Neural cell (in vitro differentiated cells): Measurements from ENCODE around the gene GSTP1. TPM values are rescaled to one million over a fixed set of nuclear protein-coding genes. Genes with fewer than 3 reads are reported as not detected.

Experiments used
- H2AFZ ChIP-seq: fragments of 200-600, 300-800 bp; sonication (generic), shearing (Covaris generic); 2 replicates; pipeline ENCODE4 v1.6.0; 2014; ENCODE audit warnings: low read depth, mild to moderate bottlenecking, antibody characterized with exemption, low read length, moderate library complexity
- H3F3A ChIP-seq: fragments of 200-600 bp; shearing (Covaris generic); 2 replicates; pipeline ENCODE4 v1.6.1; 2016; ENCODE audit warnings: mild to moderate bottlenecking, moderate library complexity, mixed read lengths, antibody characterized with exemption, low read length; ENCODE audit not compliant: insufficient read depth, poor library complexity, severe bottlenecking
- H3K27ac ChIP-seq: fragments of 200-600, 300-800 bp; sonication (generic), shearing (Covaris generic); 2 replicates; pipeline ENCODE4 v1.5.1; 2014; ENCODE audit warnings: mild to moderate bottlenecking, low read length, moderate library complexity
- H3K27me3 ChIP-seq: fragments of 300-800, 200-600 bp; sonication (generic), shearing (Covaris generic); 2 replicates; pipeline ENCODE4 v1.6.0; 2014; ENCODE audit warnings: mild to moderate bottlenecking, low read depth, low read length, moderate library complexity; ENCODE audit not compliant: insufficient read depth
- H3K36me3 ChIP-seq: fragments of 300-800, 200-600 bp; sonication (generic), shearing (Covaris generic); 2 replicates; pipeline ENCODE4 v1.5.1; 2014; ENCODE audit warnings: mild to moderate bottlenecking, antibody characterized with exemption, low read length, moderate library complexity; ENCODE audit not compliant: insufficient read depth
- H3K4me2 ChIP-seq: fragments of 300-800, 200-600 bp; sonication (generic), shearing (Covaris generic); 2 replicates; pipeline ENCODE4 v1.6.0; 2014; ENCODE audit warnings: mild to moderate bottlenecking, low read length
- H3K4me3 ChIP-seq: fragments of 300-800, 200-600 bp; sonication (generic), shearing (Covaris generic); 2 replicates; pipeline ENCODE4 v1.5.1; 2014; ENCODE audit warnings: mild to moderate bottlenecking, low read length, moderate library complexity
- H3K79me2 ChIP-seq: fragments of 200-600 bp; shearing (Covaris generic); replicated peaks from 2 replicates; pipeline ENCODE4 v1.6.0; 2014; ENCODE audit warnings: mild to moderate bottlenecking, low read length, moderate library complexity; ENCODE audit not compliant: insufficient read depth
- H3K9ac ChIP-seq: fragments of 300-800, 200-600 bp; sonication (generic), shearing (Covaris generic); 2 replicates; pipeline ENCODE4 v1.6.1; 2016; ENCODE audit warnings: mild to moderate bottlenecking, low read length, mixed read lengths
- H3K9me2 ChIP-seq: fragments of 200-600 bp; shearing (Covaris generic); 2 replicates; pipeline ENCODE4 v1.6.1; 2016; ENCODE audit warnings: mild to moderate bottlenecking, low read length, mixed read lengths; ENCODE audit not compliant: insufficient read depth
- H3K9me3 ChIP-seq: fragments of 200-600, 300-800 bp; sonication (generic), shearing (Covaris generic); 2 replicates; pipeline ENCODE4 v1.6.1; 2016; ENCODE audit warnings: mild to moderate bottlenecking, mixed run types, low read length, moderate library complexity, mixed read lengths
- H4K20me1 ChIP-seq: fragments of 200-600 bp; shearing (Covaris generic); 2 replicates; pipeline ENCODE4 v1.6.1; 2016; ENCODE audit warnings: mild to moderate bottlenecking, mixed run types; ENCODE audit not compliant: insufficient read depth
- CTCF ChIP-seq: fragments of 450-650 bp; IDR thresholded peaks from 2 replicates; pipeline ENCODE4 v1.5.1; 2014; ENCODE audit warnings: antibody characterized with exemption, mild to moderate bottlenecking, moderate library complexity; ENCODE audit not compliant: poor library complexity, severe bottlenecking
- EP300 ChIP-seq: fragments of 450-650 bp; conservative IDR thresholded peaks from 2 replicates; pipeline ENCODE4 v1.6.1; 2014; ENCODE audit warnings: antibody characterized with exemption, mild to moderate bottlenecking, moderate library complexity; ENCODE audit not compliant: poor library complexity, severe bottlenecking
- EZH2 ChIP-seq: fragments of 200-600, 300-800 bp; shearing (Covaris generic), sonication (generic); IDR thresholded peaks from 2 replicates; pipeline ENCODE4 v1.6.1; 2014; ENCODE audit warnings: antibody characterized with exemption, low read length, borderline replicate concordance, mild to moderate bottlenecking; ENCODE audit not compliant: insufficient read depth, poor library complexity, severe bottlenecking
- MXI1 ChIP-seq: fragments of 450-650 bp; conservative IDR thresholded peaks from 2 replicates; pipeline ENCODE4 v1.6.1; 2014; ENCODE audit warnings: antibody characterized with exemption, mild to moderate bottlenecking; ENCODE audit not compliant: poor library complexity, severe bottlenecking
- POLR2AphosphoS5 ChIP-seq: IDR thresholded peaks from 2 replicates; pipeline ENCODE4 v1.6.1; 2012
- RAD21 ChIP-seq: fragments of 450-650 bp; conservative IDR thresholded peaks from 2 replicates; pipeline ENCODE4 v1.6.1; 2014; ENCODE audit warnings: antibody characterized with exemption, mild to moderate bottlenecking, moderate library complexity
- SMC3 ChIP-seq: fragments of 450-650 bp; conservative IDR thresholded peaks from 2 replicates; pipeline ENCODE4 v1.6.1; 2014; ENCODE audit warnings: antibody characterized with exemption, mild to moderate bottlenecking, moderate library complexity; ENCODE audit not compliant: poor library complexity
- TAF1 ChIP-seq: IDR thresholded peaks from 2 replicates; pipeline ENCODE4 v1.6.1; 2012; ENCODE audit warnings: low read depth
- polyA plus RNA-seq: library from polyadenylated mRNA; depleted of rRNA; stranded (reverse); fragments of >200 nt; gene quantifications from 2 replicates; pipeline ENCODE4 v1.2.3, GENCODE V29; 2014
- TF ChIP-seq, protein P1 (sequence below): IDR thresholded peaks from 2 replicates; pipeline ENCODE4 v1.6.1; 2012; ENCODE audit warnings: borderline replicate concordance

Gene GSTP1
- polyA plus RNA-seq, 1 donor from 2014 or later, result 94.6 TPM

DNA sequence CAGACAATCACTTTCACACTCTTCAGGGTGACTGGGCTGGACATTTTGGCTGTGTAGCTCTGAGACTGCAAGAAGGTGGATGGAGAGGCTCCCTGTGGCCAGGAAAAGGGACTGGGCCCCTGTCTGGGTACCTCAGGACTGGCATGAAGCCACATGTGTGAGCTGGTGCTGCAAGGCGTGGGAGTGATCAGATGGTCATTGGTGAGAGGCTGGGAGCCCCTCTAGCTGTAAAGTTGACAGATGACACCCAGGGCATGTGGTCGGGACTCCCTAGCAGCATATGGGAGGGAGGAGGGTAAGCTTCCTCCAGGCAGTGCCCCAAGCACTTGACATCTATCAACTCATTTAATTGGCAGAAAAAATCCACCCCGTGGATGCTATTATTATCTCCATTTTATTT, 41.4 kb upstream of the GSTP1 start (continued):
- TF ChIP-seq, protein P1, sequence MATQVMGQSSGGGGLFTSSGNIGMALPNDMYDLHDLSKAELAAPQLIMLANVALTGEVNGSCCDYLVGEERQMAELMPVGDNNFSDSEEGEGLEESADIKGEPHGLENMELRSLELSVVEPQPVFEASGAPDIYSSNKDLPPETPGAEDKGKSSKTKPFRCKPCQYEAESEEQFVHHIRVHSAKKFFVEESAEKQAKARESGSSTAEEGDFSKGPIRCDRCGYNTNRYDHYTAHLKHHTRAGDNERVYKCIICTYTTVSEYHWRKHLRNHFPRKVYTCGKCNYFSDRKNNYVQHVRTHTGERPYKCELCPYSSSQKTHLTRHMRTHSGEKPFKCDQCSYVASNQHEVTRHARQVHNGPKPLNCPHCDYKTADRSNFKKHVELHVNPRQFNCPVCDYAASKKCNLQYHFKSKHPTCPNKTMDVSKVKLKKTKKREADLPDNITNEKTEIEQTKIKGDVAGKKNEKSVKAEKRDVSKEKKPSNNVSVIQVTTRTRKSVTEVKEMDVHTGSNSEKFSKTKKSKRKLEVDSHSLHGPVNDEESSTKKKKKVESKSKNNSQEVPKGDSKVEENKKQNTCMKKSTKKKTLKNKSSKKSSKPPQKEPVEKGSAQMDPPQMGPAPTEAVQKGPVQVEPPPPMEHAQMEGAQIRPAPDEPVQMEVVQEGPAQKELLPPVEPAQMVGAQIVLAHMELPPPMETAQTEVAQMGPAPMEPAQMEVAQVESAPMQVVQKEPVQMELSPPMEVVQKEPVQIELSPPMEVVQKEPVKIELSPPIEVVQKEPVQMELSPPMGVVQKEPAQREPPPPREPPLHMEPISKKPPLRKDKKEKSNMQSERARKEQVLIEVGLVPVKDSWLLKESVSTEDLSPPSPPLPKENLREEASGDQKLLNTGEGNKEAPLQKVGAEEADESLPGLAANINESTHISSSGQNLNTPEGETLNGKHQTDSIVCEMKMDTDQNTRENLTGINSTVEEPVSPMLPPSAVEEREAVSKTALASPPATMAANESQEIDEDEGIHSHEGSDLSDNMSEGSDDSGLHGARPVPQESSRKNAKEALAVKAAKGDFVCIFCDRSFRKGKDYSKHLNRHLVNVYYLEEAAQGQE, result no peak
- TF ChIP-seq POLR2AphosphoS5, result no peak

- H2AFZ ChIP-seq, result no peak overlapping the region
- no peaks in the 10 kb centered on the region for H3F3A ChIP-seq
- no peaks in the 10 kb centered on the region for H3K27me3 ChIP-seq
- H3K4me2 ChIP-seq, result no peak overlapping the region
- no peaks in the 10 kb centered on the region for H3K79me2 ChIP-seq
- no peaks in the 10 kb centered on the region for H4K20me1 ChIP-seq
- H3K4me3 ChIP-seq, result no peak overlapping the region
- no peaks in the 10 kb centered on the region for H3K9me2 ChIP-seq
- no peak overlapping the region for H3K27ac ChIP-seq
- H3K9me3 ChIP-seq, result no peaks in the 10 kb centered on the region
- no peak for TF ChIP-seq MXI1
- TF ChIP-seq SMC3, result no peak
- no peak for TF ChIP-seq CTCF
- no peak for TF ChIP-seq TAF1
- H3K9ac ChIP-seq, result no peak overlapping the region
- H3K36me3 ChIP-seq, result no peaks in the 10 kb centered on the region
Measured at GRCh38 chr11:67542971-67543370, 40.6 kb upstream of the GSTP1 start.

GRCh38 chr11:67543585-67543984, 40.0 kb upstream of the GSTP1 start:
- Histone ChIP-seq H3K9ac (no peak overlapping the region), H3K4me3 (no peak overlapping the region), H3K36me3 (no peaks in the 10 kb centered on the region), H3F3A (no peaks in the 10 kb centered on the region), H3K27ac (no peak overlapping the region), H2AFZ (no peak overlapping the region), H3K9me2 (no peaks in the 10 kb centered on the region), H4K20me1 (no peaks in the 10 kb centered on the region), H3K4me2 (no peak overlapping the region), H3K79me2 (no peaks in the 10 kb centered on the region), H3K9me3 (no peaks in the 10 kb centered on the region), H3K27me3 (no peaks in the 10 kb centered on the region)
- TF ChIP-seq CTCF, result no peak
- TF ChIP-seq RAD21, result no peak
- no peak for TF ChIP-seq MXI1
- TF ChIP-seq SMC3, result no peak
- TF ChIP-seq, protein P1, result no peak
- no peak for TF ChIP-seq POLR2AphosphoS5
- TF ChIP-seq TAF1, result no peak
- no peak for TF ChIP-seq EP300
- no peak for TF ChIP-seq EZH2
